ENCODE data around the gene ERCC5. TPM values are rescaled to one million over a fixed set of nuclear protein-coding genes. Genes with fewer than 3 reads are reported as not detected.

Gene ERCC5
- total RNA-seq, 2 experiments from 2014 or later: 59.4 to 66.5 TPM

- ATAC-seq: no peak
- H3K27ac Mint-ChIP-seq: no peak overlapping the region
- CTCF ChIA-PET: no interaction called here
- H3K4me1 Mint-ChIP-seq (ENCODE audit: low read depth): no peaks in the 10 kb centered on the region
- no peaks in the 10 kb centered on the region for H3K36me3 Mint-ChIP-seq (ENCODE audit: low read depth)
- POLR2A ChIA-PET: no interaction called here
- H3K27me3 Mint-ChIP-seq: peaks cover 14% of the 10 kb centered on the region
- intact Hi-C loops (cut with micrococcal nuclease): loop anchor here (10.0 kb wide), 1 partner anchor 235 kb away; no protein-coding TSS in a partner anchor
- no peak for DNase-seq
- no peaks in the 10 kb centered on the region for H3K9me3 Mint-ChIP-seq
- TF ChIP-seq CTCF (IDR thresholded peaks at IDR 0.05): no peak
- no peak overlapping the region for H3K4me3 Mint-ChIP-seq
Observed at GRCh38 chr13:102909971-102910370, 64.1 kb downstream of the ERCC5 start.

DNA sequence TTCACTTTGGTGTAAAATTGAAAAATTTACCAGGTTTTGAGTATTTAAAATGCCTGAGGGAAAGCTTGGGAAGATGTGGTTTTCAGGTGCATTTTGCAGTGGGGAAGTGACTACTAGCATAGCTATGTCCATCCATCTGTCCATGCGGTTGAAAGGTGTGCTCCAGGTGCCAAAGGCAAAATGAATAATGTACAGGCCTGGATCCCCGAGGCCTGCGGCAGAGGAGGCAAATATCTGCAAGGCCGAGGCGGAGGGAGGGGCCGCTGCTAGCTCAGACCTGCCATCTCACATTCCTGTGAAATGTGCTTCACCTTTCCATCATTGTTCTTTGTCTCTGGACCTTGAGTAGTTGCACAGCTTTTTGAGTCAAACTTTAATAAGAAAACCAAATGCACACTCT, 65.5 kb downstream of the ERCC5 start:
- Mint-ChIP-seq H3K27me3 (peaks cover 18% of the 10 kb centered on the region), H3K4me1 (ENCODE audit: low read depth) (no peaks in the 10 kb centered on the region), H3K27ac (no peak overlapping the region), H3K36me3 (ENCODE audit: low read depth) (no peaks in the 10 kb centered on the region), H3K4me3 (no peak overlapping the region), H3K9me3 (no peaks in the 10 kb centered on the region)
- ChIA-PET POLR2A (no interaction called here), CTCF (interaction anchor here (0.6 to 6.6 kb wide), 2 partner anchors 27 to 41 kb away, joined by 3 to 39 read pairs; no protein-coding TSS in a partner anchor)
- ATAC-seq (no peak), DNase-seq (no peak)
- TF ChIP-seq CTCF (IDR thresholded peaks at IDR 0.05): no peak
- intact Hi-C loops (cut with micrococcal nuclease): loop anchor here (10.0 kb wide), 1 partner anchor 233 kb away; no protein-coding TSS in a partner anchor

DNA sequence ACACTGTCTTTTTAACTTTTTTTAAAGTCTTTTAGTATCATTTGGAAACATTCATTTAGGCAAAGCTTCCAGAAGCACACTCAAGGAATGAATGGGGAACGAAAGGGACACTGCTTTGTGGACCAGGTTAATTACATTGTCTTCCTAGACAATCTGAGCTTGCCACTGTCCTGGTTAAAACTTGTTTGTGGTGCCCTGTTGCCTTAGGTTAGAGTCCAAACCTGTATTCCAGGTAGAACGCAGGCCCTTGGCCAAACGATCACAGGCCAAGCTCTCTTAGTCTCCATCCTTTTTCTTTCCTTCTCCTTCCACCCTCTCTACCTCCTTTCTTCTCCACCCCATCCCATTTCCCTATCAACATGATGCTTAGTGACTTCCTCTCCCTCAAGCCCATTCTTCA, 66.8 kb downstream of the ERCC5 start:
- intact Hi-C loops (cut with micrococcal nuclease): loop anchor here (10.0 kb wide), 1 partner anchor 232 kb away; no protein-coding TSS in a partner anchor
- DNase-seq (no peak), ATAC-seq (no peak)
- Mint-ChIP-seq H3K4me1 (ENCODE audit: low read depth) (no peaks in the 10 kb centered on the region), H3K9me3 (no peaks in the 10 kb centered on the region), H3K27me3 (peaks cover 22% of the 10 kb centered on the region), H3K27ac (no peak overlapping the region), H3K4me3 (no peak overlapping the region), H3K36me3 (ENCODE audit: low read depth) (no peaks in the 10 kb centered on the region)
- ChIA-PET CTCF (interaction anchor here (6.6 kb wide), 1 partner anchor 42 kb away, joined by 39 read pairs; no protein-coding TSS in a partner anchor), POLR2A (no interaction called here)
- no peak for TF ChIP-seq CTCF (IDR thresholded peaks at IDR 0.05)

DNA sequence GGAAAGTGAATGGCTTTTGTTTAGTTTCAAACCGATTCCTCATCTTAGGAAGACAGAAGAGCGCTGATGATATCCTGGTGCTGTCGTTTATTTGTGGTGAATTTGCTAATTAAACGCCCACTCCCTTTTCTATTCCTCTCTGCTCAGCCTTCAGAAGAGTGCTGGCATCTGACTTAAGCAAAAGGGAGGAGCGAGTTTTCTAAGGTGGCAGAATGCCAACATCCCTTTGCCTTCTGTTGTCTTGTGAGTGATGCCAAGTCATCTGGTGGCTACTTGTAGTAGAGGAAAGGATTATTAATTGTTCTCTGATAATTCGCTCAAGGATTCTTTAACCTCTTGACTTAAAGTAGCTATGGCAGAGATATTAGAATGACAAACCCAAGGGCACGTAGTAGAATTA, 68.1 kb downstream of the ERCC5 start:
- no peak overlapping the region for H3K4me3 Mint-ChIP-seq

More for the DNA sequence above, 68.1 kb downstream of the ERCC5 start:
- CTCF ChIA-PET: interaction anchor here (6.6 kb wide), 1 partner anchor 44 kb away, joined by 39 read pairs; no protein-coding TSS in a partner anchor
- H3K36me3 Mint-ChIP-seq (ENCODE audit: low read depth): no peaks in the 10 kb centered on the region
- H3K9me3 Mint-ChIP-seq: peaks cover 2% of the 10 kb centered on the region
- intact Hi-C loops (cut with micrococcal nuclease): loop anchor here (10.0 kb wide), 1 partner anchor 231 kb away; no protein-coding TSS in a partner anchor
- no peak overlapping the region for H3K27ac Mint-ChIP-seq
- no peak for TF ChIP-seq CTCF (IDR thresholded peaks at IDR 0.05)
- DNase-seq (no peak), ATAC-seq (no peak)
- H3K27me3 Mint-ChIP-seq: peaks cover 18% of the 10 kb centered on the region
- H3K4me1 Mint-ChIP-seq (ENCODE audit: low read depth): no peaks in the 10 kb centered on the region
- POLR2A ChIA-PET: no interaction called here
